CD4-positive, alpha-beta T cell treated with Interleukin-6 at 100 ng/mL for 8 hours (primary cell): Measurements from ENCODE around the gene VSIR.

ENCODE experiments used
- DNase-seq: peaks from one replicate; pipeline ENCODE4 v3.0.0-alpha.2; 2020; ENCODE audit warnings: mixed read lengths, low spot score

VSIR gene

DNA sequence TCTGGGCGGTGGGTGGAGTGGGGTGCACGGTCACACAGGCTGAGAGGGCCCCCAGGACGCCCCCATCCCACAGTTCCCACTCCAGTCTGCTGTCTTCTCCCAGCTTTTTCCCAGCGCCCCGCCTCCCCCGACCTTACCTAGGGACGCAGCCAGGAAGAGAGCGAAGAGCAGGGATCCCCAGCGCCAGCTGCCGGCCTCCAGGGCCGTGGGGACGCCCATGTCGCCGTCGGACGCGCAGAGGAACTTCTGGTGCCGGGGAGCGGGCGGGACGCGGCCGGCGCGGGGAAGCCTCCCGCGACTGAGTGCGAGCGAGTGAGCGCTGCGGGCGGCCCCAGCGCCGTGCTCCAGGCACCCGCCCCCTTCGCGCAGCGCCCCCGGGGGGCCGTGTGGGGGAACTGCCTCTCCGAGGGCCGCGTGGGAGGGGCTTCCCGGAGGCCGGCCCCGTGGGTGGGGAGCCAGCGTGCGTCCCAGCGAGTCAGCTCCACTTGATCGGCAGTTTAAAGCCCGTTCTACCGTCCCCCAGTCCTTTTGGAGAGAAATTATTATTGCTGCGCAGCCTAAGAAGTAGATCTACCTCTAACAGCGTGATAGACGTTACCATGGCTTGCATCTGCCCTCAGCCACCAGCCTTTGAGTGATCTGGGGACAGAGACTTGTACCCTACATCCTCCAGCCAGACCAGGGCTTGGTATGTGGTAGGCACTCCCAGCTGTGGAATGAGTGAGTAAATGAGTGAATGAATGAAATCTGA, at the start of gene VSIR:
Gene VSIR (minus strand): TSS at position 300 of the 751 bp plus-strand sequence. CDS start 81 bp downstream, at position 219.
- DNase-seq: peak; percentile 90

DNA sequence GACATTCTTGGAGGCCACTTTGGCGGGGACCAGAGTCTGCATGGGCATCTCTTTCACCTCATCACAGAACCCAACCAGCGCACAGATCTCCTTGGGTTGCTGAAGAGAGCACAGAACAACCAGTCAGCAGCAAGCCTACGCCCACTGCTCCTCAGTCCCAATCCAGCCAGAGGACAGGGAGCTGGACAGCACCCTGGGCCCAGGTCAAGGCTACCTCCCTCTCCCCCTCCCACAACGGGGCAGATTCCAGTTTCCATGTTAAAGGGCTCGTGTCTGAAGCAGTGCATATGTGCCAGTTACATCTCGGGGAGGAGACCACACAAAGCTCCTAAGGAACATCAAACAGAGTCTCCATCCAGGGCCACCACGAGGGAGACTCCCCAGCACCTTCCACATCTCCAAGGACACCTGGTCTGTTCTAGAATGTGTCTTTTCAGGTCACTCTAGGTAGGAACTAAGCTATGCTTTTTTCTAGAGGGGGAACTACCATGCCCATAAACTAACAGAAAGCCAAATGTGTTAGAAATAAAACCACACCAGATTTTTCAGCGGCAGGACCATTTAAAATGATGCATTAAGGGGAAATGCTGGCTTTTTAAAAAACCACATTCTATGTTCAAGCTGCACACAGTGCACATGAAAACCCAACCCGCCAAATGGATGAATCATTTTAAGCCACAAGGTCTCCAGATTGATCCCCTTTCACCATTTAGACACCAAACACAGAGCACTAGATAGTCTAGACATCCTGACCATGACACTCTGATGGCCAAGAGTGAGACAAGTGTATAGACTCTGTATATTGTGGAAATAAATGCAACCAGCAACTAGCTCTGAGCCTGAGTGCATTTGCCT, 48.8 kb upstream of the VSIR start:
- no peak for DNase-seq

DNA sequence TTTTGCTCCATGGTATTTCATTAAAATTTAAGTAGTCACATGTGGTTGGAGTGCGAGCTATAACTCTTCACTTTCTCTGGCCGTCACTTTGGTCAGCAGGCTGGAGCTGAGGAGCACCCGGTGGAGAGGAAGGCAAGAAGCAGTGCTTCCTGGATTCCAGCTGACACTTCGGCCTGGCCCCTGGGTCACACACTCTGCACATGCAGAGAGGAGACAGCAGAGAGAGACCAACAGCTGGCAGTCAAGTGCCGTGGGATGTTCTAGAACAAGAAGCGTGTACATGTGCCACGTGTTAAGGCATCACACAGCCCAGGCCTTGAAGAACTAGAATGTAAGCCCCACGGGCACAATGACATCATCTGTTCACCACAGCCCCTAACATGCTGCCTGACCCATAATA, 47.6 kb upstream of the VSIR start:
- no peak for DNase-seq

DNA sequence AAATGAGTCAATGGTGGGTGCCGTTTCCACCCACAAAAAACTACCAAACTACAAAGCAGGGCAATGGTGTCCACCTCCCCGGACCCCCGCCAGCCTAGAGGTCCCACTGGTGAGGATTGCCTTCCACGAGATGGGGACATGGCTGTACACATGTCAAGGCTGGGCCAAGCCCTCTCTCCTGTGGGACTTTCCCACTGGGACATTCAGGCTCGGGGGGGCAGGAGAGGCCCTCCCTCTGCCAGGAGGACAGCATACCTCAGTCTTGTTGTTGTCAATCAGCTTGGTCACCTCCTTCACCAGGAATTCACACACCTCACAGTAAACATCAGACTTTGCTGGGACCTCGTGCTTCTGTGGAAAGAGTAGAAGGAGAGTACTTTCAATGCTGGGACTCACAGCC, 46.7 kb upstream of the VSIR start:
- no peak for DNase-seq

DNA sequence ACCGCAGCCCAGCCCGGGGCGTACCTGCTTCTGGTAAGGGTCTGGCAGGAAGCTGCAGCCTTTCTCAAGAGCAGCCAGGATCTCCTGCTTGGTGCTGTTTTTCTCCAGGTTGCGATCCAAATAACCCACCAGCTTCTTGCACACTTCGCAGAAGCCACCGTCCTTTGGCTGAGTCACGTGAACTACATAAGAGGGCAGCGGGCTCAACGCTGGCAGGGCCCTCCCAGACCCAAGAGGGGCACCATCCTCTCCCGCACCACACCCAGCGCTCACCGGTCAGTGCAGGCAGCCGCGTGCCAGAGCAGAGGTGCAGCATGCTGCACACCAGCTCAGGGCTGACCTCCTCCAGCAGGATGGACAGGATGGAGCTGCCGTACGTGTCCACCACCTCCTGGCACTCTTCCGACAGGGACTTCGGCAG, 46.1 kb upstream of the VSIR start:
- no peak for DNase-seq

DNA sequence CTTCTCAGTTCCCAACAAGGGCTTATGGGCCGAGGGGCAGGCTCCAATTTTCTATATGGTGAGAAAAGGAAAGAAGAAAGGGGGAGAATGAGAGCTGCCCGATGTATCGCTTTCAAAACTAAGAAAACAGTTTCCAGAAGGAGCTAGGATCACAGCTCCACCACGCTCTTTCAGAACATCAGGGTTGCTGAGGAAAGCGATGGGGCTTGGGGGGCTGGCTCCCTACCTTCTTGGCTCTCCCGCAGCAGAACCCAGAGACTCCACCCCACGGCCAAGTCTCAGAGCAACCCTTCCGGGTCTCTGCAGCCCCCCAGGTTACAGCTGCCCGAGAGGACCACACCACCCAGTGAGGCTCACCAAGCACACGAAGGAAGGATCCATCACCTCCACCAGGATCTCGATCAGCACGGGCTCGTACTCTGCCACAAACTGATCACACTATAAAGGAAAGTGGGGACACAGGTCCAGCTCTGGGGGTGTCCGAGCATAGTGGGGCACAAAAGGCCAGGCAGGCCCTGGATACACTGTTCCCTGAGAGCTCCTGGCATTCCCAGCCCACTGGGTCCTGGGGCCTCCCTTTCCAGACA, 45.4 kb upstream of the VSIR start:
- no peak for DNase-seq

DNA sequence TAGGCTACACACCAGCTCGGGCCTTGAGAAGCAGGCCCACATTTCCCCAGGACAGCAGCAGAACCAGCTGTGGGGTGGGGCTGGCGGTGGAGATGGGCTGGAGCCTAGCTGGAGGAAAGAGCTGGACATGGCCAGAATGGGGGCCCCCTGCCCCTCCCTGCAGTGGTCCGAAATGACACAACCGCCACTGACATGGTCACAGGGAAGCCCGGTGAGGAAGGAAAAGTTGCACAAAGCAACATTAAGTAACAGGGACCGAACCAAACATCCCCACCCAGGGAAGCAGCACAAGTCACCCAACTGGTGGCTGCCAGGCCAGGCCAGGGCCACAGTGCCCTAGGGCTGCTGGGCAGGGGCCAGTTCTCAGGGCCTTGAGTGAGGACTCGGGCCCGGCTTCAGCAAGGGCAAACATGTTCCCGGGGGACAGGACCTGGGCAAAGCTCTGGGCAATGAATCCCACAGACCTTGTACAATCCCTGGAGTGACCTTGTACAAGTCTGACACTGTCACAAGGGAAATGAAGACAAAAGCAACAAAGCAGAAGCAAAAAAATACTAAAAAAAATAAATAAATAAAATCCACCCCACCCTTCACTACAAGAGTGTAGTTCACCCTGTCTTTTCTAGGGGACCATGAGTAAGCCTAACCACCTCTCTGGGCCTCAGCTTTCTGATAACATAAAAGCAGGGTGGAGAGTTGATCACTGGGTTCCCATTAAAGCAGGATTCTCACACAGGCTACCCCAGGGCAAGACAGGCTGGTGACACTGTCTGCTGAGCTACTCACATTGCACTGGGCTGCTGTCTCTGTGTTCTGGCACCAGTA, 44.7 kb upstream of the VSIR start:
- DNase-seq: no peak

DNA sequence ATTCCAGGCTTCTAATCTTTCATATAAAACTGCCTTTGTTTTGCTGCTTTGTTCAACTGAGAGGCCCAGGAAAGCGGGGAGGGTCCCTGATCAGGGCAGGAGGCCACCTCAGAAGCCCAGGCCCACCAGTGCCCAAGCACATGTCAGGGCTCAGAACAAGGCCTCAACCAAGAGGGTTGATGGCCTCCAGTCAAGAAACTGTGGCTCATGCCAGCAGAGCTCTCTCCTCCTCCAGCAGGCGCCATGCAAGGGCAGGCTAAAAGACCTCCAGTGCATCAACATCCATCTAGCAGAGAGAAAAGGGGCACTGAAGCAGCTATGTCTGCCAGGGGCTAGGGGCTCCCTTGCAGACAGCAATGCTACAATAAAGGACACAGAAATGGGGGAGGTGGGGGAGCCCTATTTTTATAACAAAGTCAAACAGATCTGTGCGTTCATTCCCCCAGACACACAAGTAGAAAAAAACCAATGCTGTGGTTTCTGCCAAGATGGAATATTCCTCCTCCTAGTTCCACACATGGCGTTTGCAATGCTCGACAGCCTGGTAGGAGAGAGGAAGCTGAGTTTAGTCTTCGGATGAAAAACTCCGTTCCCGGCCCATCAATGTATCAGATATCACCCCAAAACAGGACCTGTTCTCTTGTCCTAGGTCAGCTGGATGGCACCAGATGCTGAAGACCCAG, 43.8 kb upstream of the VSIR start:
- DNase-seq: no peak

DNA sequence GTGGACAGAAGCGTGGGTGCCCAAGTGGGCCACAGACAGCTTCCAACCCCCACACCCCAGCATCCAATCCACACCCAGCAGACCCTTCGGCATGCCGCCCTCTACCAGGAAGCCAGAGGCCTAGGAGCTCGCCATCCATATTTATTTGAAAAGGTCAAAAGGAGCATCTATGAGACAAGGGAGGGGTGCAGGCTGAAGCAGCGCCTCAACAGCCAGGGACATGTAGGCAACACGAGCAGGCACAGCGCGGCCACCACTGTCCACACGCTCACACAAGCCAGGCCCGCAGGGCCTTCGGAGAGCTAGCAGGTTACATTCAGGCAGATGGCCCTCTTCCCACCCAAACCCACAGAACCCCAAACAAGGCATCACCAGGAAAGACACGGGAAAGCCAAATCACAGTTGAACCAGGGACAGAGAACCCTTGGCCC, 43.1 kb upstream of the VSIR start:
- no peak for DNase-seq

DNA sequence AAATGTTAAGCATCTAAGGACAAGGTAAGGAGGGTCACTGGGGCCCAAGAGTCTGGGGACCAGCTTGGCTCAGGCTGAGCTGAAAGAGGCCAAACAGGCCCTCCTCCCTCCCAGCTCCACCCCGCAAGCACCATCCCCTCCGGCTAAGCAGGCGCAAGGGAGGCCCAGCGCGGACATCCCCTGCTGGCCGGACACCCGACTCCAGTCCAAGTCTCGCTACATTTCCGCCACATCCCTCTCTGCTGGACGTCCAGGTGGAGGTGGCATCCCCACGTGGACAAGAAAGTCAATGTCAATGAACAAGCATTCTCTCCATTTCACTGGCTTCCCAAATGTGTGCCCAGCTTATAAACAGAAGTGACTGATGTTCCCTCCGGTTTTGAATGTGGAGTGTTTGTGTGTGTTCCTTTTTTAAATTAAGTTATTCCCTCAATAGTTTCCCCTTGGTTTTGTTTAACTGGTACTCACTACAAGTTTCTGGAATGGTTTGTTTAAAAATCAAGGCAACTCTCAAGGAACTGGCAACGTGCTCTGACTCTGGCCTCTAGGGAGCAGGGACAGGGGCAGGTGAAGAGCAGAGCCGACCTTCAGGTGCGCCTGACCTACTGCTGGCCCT, 42.3 kb upstream of the VSIR start:
- no peak for DNase-seq

DNA sequence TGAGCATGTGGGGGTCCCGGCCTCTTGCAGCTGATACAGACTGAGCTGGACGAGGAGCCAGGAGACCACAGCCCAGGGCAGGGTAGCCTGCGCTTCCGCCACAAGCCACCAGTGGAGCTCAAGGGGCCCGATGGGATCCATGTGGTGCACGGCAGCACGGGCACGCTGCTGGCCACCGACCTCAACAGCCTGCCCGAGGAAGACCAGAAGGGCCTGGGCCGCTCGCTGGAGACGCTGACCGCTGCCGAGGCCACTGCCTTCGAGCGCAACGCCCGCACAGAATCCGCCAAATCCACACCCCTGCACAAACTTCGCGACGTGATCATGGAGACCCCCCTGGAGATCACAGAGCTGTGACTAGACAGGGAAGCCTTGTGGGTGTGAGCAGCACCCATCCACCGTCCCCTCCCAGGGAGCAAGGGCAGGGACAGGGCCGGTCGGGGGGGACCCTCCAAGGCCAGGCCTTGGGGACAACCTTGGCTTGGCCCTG, 41.6 kb upstream of the VSIR start:
- DNase-seq: no peak

DNA sequence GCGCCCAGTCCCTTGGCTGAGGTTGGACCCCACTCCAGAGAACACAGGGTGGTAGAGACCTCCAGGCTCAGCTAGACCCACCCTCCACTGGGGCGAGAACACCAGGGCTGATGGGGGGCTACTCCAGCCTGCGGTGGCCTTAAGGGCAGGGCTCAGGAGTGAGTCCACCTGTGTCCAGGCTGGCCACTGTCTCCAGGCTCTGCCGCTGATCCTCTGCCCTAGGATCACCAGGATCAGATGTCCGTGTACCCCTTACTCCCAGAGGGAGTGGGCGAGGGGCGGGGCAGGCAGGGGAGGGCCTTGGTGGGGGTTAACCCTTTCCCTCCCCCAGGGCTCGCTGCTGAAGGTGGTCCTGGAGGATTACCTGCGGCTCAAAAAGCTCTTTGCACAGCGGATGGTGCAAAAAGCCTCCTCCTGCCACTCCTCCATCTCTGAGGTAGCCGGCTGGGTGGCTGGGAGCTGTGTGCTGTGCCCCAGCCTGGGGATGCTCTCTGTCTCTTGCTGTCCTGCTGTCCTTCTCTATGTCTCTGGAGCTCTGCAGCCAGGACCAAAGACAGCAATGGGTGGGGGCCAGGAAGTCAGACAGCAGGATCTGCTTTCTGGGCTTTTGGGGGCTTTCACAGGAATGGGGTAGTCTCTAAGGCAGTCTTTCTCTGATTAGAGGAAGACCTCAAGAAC, 39.7 kb upstream of the VSIR start:
- no peak for DNase-seq

DNA sequence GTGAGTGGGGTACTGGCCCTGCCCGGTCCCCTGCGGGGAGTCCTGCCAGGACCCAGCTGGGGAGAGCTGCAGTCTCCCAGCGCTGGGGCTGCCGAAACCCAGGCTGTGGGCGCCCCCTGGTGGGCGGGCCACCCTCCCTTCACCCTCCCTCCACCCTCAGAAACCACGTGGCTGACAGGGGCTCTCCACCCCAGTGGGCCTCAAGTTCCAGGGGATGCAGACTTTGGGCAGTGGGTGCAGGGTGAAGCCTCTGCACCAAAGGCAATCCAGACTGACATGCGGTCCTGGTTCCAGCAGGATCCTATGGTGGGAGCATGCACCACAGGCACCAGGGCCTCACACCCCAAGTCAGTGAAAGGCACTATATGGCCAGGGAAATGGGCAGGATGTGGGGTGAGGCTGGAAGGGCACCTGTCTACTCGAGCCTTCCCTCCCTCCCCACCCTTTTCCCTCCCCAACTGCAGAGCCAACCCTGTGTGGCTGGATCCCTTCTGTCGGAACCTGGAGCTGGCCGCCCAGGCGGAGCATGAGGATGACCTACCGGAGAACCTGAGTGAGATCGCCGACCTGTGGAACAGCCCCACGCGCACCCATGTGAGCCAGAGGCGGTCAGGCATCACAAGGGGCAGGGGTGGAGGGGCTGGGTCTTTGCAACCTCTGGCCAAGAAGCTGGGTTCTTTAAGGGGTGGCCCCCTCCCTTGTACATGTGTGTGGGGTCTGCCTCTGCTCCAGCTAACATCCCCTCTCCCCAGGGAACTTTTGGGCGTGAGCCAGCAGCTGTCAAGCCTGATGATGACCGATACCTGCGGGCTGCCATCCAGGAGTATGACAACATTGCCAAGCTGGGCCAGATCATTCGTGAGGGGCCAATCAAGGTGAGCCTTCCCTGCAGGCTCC, 38.9 kb upstream of the VSIR start:
- peak; percentile 77 for DNase-seq

DNA sequence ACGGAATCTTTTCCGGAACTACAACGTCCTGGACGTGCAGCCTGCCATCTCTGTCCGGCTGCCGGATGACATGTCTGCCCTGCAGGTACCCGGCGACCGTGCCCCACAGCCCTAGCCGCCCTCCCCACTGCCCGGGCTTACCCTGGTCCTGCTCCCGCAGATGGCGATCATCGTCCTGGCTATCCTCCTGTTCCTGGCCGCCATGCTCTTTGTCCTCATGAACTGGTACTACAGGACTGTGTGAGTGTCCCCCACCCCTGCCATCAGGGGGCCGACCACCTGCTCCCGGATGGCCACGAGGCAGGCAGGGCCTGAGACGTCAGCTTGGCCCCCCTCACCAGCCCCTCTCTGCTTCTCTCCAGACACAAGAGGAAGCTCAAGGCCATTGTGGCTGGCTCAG, 38.0 kb upstream of the VSIR start:
- DNase-seq: no peak

DNA sequence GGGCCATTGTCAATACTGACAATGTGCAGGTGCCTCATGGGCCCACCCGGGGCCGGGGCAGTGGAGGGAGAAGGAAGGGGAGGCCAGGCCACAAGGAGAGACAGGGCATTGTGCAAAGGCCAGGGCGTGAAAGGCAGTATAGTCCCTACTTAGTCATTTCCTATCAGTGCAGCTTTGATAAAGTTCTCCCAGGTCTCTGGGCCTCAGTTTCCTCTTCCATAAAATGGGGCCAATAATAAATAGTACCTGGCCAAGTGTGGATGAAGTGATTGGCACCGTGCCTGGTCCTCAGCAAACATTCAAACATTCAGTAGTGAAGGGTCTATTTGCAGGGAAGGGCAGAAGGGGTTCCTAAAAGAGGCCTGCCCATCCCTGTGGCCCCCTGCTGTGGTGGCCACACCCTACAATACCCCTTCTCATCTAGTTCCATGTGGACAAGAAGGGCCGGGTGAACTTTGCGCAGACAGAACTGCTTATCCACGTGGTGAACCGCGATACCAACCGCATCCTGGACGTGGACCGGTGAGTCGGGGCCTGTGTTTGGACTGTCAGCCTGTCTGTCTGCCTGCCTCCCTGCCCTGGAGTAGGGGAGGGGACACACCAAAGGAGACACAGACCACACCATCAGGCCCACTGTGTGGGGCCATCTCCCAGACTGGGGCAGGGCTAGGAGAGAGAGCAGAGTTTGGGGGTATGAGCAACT, 36.9 kb upstream of the VSIR start:
- DNase-seq: no peak

DNA sequence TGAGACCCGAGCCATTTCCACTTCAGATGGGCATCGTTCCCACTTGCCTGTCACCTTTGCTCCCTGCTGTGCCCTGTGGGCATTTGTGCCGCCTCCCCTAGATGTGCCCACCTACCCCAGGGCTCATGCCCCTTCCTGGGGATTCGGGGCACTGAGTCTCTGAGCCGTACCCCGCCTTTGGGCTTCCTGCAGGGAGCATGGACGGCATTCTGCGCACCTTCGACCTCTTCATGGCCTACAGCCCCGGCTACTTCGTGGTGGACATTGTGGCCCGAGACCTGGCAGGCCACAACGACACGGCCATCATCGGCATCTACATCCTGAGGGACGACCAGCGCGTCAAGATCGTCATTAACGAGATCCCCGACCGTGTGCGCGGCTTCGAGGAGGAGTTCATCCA, 36.3 kb upstream of the VSIR start:
- no peak for DNase-seq

DNA sequence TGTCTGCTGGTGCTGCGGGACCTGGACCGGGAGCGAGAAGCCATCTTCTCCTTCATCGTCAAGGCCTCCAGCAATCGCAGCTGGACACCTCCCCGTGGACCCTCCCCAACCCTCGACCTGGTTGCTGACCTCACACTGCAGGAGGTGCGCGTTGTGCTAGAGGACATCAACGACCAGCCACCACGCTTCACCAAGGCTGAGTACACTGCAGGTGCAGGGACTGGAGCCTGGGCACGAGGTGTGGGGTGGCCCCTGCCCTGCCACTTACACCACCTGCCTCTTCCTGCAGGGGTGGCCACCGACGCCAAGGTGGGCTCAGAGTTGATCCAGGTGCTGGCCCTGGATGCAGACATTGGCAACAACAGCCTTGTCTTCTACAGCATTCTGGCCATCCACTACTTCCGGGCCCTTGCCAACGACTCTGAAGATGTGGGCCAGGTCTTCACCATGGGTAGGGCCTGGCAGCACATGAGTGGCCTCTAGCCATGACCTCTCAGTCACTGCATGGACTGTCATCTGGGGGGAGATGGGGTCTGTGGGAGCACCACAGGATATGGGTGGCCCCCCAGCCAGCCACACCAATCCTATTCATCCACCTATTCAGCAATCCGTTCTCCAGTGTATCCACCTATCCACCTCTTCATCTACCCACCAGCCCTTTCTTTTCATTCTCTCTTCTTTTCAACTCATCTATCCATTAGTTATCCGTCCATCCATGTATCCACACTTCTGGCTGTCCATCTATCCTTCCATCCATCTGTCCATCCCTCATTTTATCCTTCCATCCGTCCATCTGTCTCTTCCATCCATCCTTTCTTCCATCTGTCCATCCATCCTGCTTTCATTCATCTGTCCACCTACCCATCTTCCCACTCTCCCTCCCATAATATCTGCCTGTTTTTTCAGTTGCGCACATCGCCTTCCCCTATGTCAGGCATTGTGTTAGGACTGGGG, 34.5 kb upstream of the VSIR start:
- no peak for DNase-seq
